ENCODE data around the gene MRPS12. TPM values are rescaled to one million over a fixed set of nuclear protein-coding genes. Genes with fewer than 3 reads are reported as not detected.

Gene MRPS12
- total and polyA plus RNA-seq, 9 of the 15 experiments (the other 6 are each of a cell fraction or from before 2014, with no cell fraction given) = 8.1 to 174 (median 52.0) TPM

DNA sequence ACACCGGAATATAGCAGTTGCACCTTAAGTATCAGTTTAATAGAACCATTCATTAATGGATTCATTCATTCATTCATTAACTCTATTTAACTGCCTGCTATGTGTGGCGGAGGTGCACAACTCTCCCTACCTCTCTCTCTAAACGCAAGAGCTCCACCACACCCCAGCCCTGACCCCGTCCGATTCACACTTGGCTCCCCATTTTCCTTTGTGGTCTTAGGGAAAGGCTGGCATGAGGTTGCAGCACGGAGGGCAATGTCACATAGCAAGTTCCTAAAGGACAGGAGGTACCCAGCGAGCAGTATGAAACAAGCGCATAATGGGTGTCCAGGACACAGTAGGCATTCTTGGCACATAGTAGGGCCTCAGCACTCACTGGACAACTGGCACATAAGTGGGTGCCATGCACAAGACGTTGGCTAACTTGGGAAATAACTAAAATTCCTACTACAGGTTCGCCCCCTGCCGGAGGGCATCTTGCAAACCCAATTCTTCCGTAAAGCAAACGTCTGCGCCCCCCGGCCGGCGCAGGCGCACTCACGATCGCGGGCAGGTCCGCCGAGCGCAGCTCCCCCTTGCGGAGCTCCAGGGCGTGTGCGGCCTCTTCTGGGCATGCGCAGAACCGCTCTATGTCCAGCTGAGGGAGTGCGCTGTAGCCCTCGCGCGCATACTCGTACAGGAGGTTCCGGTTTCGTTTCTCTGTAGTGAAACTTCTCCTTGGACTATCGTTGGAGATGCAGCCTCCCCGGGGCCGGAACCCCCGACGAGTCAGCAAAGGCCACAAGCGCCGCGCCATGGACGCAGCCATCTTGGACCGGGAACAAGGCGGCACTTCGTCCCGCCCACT, 592 bp upstream of the MRPS12 start, which contains the start of gene SARS2 (continued):
- TF ChIP-seq, protein P1, sequence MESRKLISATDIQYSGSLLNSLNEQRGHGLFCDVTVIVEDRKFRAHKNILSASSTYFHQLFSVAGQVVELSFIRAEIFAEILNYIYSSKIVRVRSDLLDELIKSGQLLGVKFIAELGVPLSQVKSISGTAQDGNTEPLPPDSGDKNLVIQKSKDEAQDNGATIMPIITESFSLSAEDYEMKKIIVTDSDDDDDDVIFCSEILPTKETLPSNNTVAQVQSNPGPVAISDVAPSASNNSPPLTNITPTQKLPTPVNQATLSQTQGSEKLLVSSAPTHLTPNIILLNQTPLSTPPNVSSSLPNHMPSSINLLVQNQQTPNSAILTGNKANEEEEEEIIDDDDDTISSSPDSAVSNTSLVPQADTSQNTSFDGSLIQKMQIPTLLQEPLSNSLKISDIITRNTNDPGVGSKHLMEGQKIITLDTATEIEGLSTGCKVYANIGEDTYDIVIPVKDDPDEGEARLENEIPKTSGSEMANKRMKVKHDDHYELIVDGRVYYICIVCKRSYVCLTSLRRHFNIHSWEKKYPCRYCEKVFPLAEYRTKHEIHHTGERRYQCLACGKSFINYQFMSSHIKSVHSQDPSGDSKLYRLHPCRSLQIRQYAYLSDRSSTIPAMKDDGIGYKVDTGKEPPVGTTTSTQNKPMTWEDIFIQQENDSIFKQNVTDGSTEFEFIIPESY (CRISPR knock-in tag; IDR thresholded peaks at IDR 0.05) = peak; percentile 62
- TF ChIP-seq NCOA2 (IDR thresholded peaks at IDR 0.05; ENCODE audit: partially characterized antibody in 2 of 2) (no peak), POU5F1 (IDR thresholded peaks at IDR 0.05; ENCODE audit: borderline replicate concordance, low read depth, low read length, partially characterized antibody) (no peak), SUPT5H (IDR thresholded peaks at IDR 0.05) (peak; percentile 91), KDM5B (IDR thresholded peaks at IDR 0.05; ENCODE audit: insufficient replicate concordance, low read depth, low read length) (peak; percentile 71), CXXC5 (CRISPR knock-in tag; IDR thresholded peaks at IDR 0.05) (peak; percentile 85), RFX7 (CRISPR knock-in tag; IDR thresholded peaks at IDR 0.05) (no peak), NR4A1 (CRISPR knock-in tag; IDR thresholded peaks at IDR 0.05) (0 out of 2 replicates have a peak, but pooled peaks have one; percentile 68), NR4A1 (tag; IDR thresholded peaks at IDR 0.05) (no peak), CBX3 (IDR thresholded peaks at IDR 0.05; ENCODE audit: borderline replicate concordance in 1 of 2, low read length in 2 of 2) (peak in 1 of 2 experiments; percentile 67; a peak in 1 of 3 replicates), MEIS2 (IDR thresholded peaks at IDR 0.05; ENCODE audit: partially characterized antibody) (peak; percentile 85), LEF1 (IDR thresholded peaks at IDR 0.05) (no peak), FOSL1 (tag; conservative IDR thresholded peaks at IDR 0.05) (peak; percentile 39), MTA3 (IDR thresholded peaks at IDR 0.05; ENCODE audit: borderline replicate concordance) (peak; percentile 89; the same call in 1 of the 2 replicates), KLF13 (tag; IDR thresholded peaks at IDR 0.05; ENCODE audit: borderline replicate concordance, low read depth) (0 out of 2 replicates have a peak, but pooled peaks have one; percentile 48), ZNF444 (CRISPR knock-in tag; IDR thresholded peaks at IDR 0.05) (no peak), POLR2AphosphoS5 (IDR thresholded peaks at IDR 0.05; ENCODE audit: control insufficient read depth, insufficient read depth, low read depth, low read length) (peak; percentile 88; the same call in 1 of the 2 replicates), RB1 (IDR thresholded peaks at IDR 0.05; ENCODE audit: low read depth) (peak; percentile 94), ETS2 (tag; IDR thresholded peaks at IDR 0.05; ENCODE audit: borderline replicate concordance, poor library complexity, severe bottlenecking) (no peak), ERF (CRISPR knock-in tag; IDR thresholded peaks at IDR 0.05) (no peak), TAF1 (IDR thresholded peaks at IDR 0.05; ENCODE audit: control insufficient read depth, extremely low read depth, insufficient read depth, low read length, severe bottlenecking) (peak; percentile 92), FOXA1 (IDR thresholded peaks at IDR 0.05; ENCODE audit: borderline replicate concordance) (no peak), TFAM (CRISPR knock-in tag; conservative IDR thresholded peaks at IDR 0.05) (no peak)
- TF ChIP-seq, protein P2, sequence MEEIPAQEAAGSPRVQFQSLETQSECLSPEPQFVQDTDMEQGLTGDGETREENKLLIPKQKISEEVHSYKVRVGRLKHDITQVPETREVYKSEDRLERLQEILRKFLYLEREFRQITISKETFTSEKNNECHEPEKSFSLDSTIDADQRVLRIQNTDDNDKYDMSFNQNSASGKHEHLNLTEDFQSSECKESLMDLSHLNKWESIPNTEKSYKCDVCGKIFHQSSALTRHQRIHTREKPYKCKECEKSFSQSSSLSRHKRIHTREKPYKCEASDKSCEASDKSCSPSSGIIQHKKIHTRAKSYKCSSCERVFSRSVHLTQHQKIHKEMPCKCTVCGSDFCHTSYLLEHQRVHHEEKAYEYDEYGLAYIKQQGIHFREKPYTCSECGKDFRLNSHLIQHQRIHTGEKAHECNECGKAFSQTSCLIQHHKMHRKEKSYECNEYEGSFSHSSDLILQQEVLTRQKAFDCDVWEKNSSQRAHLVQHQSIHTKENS (CRISPR knock-in tag; IDR thresholded peaks at IDR 0.05) = no peak
